ENCODE results near the gene DNM3.

DNM3 gene

DNA sequence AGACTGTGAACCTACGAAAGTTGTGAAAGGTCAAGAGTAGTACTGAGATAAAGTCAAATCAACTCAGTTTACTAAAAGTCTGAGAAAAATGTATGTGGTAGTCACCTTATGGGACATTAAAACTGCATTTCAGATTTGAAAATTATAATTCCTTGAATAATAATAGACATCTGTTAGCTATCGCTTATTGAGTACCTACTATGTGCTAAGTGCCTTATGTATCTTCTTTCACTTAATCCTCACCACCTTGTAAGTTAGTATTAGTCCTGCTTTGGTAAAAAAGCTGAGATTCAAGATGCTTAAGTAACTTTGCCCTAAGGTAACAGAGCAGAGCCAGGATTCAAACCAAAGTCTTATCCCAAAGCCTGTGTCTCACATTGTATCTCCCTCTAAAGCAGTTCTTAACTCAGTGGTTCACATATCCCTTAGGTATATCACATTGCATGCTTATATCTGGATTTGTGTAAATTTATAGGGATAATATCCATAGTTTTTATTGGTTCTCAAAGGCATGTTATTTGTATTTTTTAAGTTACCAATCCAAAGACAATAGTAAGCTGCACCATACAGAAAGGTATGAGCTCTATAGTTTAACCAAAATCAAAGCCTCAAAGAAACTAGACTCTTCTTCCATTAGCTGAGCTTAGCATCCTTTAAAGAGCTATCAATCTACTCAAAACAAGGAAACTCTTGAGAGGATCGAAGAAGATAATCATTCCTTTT lies 601.7 kb downstream of the DNM3 start:
- DNase-seq (ENCODE audit: low spot score) = no peak
- TF ChIP-seq, protein P1, sequence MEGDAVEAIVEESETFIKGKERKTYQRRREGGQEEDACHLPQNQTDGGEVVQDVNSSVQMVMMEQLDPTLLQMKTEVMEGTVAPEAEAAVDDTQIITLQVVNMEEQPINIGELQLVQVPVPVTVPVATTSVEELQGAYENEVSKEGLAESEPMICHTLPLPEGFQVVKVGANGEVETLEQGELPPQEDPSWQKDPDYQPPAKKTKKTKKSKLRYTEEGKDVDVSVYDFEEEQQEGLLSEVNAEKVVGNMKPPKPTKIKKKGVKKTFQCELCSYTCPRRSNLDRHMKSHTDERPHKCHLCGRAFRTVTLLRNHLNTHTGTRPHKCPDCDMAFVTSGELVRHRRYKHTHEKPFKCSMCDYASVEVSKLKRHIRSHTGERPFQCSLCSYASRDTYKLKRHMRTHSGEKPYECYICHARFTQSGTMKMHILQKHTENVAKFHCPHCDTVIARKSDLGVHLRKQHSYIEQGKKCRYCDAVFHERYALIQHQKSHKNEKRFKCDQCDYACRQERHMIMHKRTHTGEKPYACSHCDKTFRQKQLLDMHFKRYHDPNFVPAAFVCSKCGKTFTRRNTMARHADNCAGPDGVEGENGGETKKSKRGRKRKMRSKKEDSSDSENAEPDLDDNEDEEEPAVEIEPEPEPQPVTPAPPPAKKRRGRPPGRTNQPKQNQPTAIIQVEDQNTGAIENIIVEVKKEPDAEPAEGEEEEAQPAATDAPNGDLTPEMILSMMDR (IDR thresholded peaks at IDR 0.05; ENCODE audit: extremely low read depth, insufficient read depth, missing control alignments) = no peak
- in situ Hi-C loops (cut with MboI; ENCODE audit: low pct_unique_long_range_greater_than_20kb, low sequenced_read_pairs, unreplicated experiment) = no loop called here

DNA sequence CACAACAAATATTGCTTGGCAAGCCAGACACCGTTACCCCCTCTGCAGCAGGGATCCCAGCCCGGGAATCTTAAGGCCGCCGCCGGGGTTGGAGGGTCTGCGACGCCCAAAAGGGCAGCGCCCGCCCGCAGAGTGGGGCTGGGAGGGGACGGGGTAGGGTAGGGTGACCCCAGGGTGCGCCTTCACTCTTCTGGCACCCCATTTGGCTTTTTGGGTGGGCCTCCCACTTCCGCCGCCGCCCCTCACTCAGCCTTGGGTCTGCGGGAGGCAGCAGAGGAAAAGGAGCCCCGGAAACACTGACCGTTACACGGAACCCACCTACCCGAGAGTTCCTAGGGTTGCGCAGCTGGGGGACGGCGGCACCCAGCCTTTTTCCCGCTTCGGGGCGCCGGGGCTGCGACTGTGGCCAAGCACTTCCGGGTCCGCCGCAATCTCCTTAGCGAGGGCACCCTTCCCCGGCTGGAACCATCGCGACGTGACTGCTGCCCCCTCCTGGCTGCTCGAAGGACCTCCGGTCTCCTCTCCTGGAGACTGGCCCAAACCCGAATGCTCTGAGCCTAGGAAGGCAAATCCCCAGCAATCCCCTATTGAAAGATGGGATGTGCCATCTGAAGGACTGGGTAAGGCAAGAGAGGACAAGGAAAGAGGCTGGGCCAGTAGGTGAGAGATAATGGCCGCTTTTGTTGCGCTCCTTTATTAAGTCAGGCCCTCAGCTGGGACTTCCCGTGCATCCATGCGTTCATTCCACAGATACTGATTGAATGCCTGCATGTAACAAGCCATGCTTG lies 602.6 kb downstream of the DNM3 start, which contains the start of gene PIGC:
TSS of gene PIGC (minus strand) at position 404 of the 788 bp plus-strand sequence. CDS start 1,447 bp downstream, outside the sequence.
- in situ Hi-C loops (cut with MboI; ENCODE audit: low pct_unique_long_range_greater_than_20kb, low sequenced_read_pairs, unreplicated experiment) = no loop called here
- TF ChIP-seq, protein P1 (IDR thresholded peaks at IDR 0.05; ENCODE audit: extremely low read depth, insufficient read depth, missing control alignments) = peak; percentile 91
- peak; percentile 91 for DNase-seq (ENCODE audit: low spot score)

DNA sequence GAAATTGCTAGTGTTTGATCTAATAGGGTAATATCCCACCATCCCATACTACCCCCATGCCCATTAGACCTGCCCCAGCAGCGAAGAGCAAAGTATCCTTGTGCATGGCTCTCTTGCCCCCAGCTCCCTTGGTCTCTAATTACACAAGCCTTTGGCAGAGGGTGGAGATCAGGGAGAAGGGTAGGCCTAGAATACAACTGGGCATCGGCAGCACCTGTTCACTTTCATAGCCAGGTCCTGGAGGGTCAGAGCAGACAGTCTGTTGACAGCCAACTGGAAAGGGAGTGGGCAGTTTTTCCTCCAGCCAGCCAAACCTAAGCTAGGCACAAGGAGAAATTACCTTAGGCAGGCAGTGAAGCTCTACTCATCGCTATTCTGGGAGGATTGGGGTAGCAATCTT lies 605.2 kb downstream of the DNM3 start:
- TF ChIP-seq, protein P1 (IDR thresholded peaks at IDR 0.05; ENCODE audit: extremely low read depth, insufficient read depth, missing control alignments) = no peak
- DNase-seq (ENCODE audit: low spot score) = no peak
- in situ Hi-C loops (cut with MboI; ENCODE audit: low pct_unique_long_range_greater_than_20kb, low sequenced_read_pairs, unreplicated experiment) = no loop called here

DNA sequence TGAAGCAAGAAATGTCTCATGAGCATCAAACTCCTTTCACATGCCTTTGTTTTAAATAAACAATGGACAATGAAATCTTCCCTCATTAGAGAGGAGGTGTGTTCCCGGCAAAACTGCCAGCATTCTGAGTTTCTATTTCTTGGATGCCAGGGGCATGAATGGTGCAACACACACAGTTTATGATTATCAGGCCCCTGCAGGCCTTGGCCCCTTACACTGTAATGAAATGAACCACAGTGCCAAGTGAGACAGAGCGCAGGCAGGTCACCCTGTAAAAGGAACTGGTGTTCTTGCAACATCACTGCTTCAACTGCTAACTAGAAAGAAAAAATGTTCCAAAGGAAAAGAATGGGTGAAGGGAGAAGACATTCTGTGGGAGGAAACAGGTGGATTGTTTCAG lies 606.3 kb downstream of the DNM3 start:
- no peak for DNase-seq (ENCODE audit: low spot score)
- TF ChIP-seq, protein P1 (IDR thresholded peaks at IDR 0.05; ENCODE audit: extremely low read depth, insufficient read depth, missing control alignments) = no peak
- in situ Hi-C loops (cut with MboI; ENCODE audit: low pct_unique_long_range_greater_than_20kb, low sequenced_read_pairs, unreplicated experiment) = no loop called here

DNA sequence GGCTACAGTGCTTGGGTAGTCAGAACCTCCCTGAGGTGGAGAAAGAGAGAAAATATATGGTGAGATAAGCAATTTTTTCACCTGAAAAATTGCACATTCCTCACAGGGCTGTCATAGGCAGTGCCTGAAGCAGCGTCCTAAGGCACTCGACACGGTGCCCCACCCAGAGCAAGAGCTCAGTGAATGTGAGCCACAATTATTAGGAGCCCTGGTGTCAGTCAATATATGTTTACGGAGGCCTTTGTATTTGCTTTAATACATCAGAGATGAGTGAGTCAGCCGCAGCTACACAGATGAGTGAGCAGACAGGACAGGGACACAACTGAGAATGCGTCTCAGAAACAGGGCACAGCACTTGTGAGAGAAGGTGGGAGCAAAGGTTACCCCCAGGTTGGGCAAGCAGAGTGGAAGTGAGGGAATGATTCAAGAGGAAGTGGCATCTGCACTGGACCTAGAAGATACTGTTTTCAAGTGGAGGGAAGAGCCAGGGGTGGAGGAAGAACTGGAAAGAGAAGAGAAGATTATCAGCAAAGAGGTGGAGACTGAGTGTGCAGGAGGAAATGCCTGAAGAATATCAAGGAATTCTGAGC lies 607.8 kb downstream of the DNM3 start:
- TF ChIP-seq, protein P1 (IDR thresholded peaks at IDR 0.05; ENCODE audit: extremely low read depth, insufficient read depth, missing control alignments) = no peak
- no peak for DNase-seq (ENCODE audit: low spot score)
- in situ Hi-C loops (cut with MboI; ENCODE audit: low pct_unique_long_range_greater_than_20kb, low sequenced_read_pairs, unreplicated experiment) = no loop called here

Data from GM13977 (cell line).